Subcutaneous adipose tissue (tissue), 4 donors: Measurements from ENCODE around the gene ACYP2. TPM values are rescaled to one million over a fixed set of nuclear protein-coding genes. Genes with fewer than 3 reads are reported as not detected.

Experiments
- CTCF ChIP-seq: fragments of 450-650 bp; IDR thresholded peaks from one replicate; pipeline ENCODE4 v1.5.1; 2016; ENCODE audit warnings: low read depth, mild to moderate bottlenecking, control low read depth, antibody characterized with exemption, moderate library complexity
- total RNA-seq, 4 donors: library from RNA; depleted of rRNA; stranded (reverse); fragments of >200 nt; gene quantifications; one replicate each; pipeline ENCODE4 v1.1.0, GENCODE V29; 2016

The ACYP2 gene
- total RNA-seq, 4 donors from 2014 or later = 22.4 to 40.4 (median 28.4) TPM

- TF ChIP-seq CTCF = no peak
These were observed 94.0 kb downstream of the ACYP2 start for GRCh38 chr2:54209379-54209778.

- TF ChIP-seq CTCF = no peak
These were observed 97.0 kb downstream of the ACYP2 start for GRCh38 chr2:54212456-54212855.

GRCh38 chr2:54213082-54213481 lies 97.7 kb downstream of the ACYP2 start:
- no peak for TF ChIP-seq CTCF

GRCh38 chr2:54224997-54225396 lies 109.6 kb downstream of the ACYP2 start:
- TF ChIP-seq CTCF = no peak

- TF ChIP-seq CTCF = no peak
These were observed 110.8 kb downstream of the ACYP2 start for GRCh38 chr2:54226260-54226659.

- TF ChIP-seq CTCF = no peak
These were observed 112.4 kb downstream of the ACYP2 start for GRCh38 chr2:54227798-54228197.

GRCh38 chr2:54228945-54229344 lies 113.5 kb downstream of the ACYP2 start:
- no peak for TF ChIP-seq CTCF
